Astrocyte (in vitro differentiated cells and primary cell): ENCODE measurements around the gene PLXNB3.

Experiments
- EZH2 ChIP-seq: IDR thresholded peaks from 2 replicates; pipeline ENCODE4 v1.6.1; 2012; ENCODE audit warnings: mild to moderate bottlenecking, low read length, inconsistent platforms; ENCODE audit not compliant: insufficient read depth
- TF ChIP-seq, protein P1 (sequence below): IDR thresholded peaks from 2 replicates; pipeline ENCODE4 v1.5.1; 2011; ENCODE audit warnings: low read depth, mild to moderate bottlenecking, inconsistent platforms, low read length, moderate library complexity; ENCODE audit not compliant: insufficient read depth

DNA sequence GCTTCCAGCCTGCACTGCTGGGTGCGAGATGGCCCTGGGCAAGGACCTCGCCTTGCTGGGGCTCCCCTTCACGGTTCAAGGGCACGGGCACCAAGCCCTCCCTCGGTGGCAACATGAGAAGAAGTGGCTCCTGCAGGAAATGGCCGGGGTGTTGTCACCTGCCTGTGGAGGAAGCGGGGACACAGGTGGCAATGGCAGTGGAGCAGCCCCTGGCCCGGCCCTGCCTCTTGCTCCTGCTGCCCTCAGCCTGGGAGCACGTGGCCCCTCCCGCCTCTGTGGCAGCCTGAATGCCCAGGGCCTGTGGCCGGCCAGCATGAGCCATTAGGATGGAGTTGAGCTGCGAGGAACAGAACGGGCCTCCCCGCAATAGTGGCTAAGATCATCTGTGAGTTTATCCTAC, 22.6 kb upstream of the PLXNB3 start:
- TF ChIP-seq, protein P1, sequence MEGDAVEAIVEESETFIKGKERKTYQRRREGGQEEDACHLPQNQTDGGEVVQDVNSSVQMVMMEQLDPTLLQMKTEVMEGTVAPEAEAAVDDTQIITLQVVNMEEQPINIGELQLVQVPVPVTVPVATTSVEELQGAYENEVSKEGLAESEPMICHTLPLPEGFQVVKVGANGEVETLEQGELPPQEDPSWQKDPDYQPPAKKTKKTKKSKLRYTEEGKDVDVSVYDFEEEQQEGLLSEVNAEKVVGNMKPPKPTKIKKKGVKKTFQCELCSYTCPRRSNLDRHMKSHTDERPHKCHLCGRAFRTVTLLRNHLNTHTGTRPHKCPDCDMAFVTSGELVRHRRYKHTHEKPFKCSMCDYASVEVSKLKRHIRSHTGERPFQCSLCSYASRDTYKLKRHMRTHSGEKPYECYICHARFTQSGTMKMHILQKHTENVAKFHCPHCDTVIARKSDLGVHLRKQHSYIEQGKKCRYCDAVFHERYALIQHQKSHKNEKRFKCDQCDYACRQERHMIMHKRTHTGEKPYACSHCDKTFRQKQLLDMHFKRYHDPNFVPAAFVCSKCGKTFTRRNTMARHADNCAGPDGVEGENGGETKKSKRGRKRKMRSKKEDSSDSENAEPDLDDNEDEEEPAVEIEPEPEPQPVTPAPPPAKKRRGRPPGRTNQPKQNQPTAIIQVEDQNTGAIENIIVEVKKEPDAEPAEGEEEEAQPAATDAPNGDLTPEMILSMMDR, result no peak
- TF ChIP-seq EZH2, result no peak
